Small intestine (tissue), 7 donors: Measurements from ENCODE around the gene CGNL1. TPM values are rescaled to one million over a fixed set of nuclear protein-coding genes. Genes with fewer than 3 reads are reported as not detected.

Source experiments
- DNase-seq, 2 donors: peaks; one replicate each; pipeline versions ENCODE4 v3.0.0 to v3.0.0-alpha.2; 2013
- FAIRE-seq: peaks from 2 replicates; lab custom pipeline; 2012; peaks lifted over from hg19 to GRCh38; lab: Jason Lieb, UNC
- H3K27ac ChIP-seq, 3 donors: one replicate each; pipeline ENCODE4 v1.5.1; 2013; ENCODE audit warnings: low read length in 2 of 3, mild to moderate bottlenecking in 2 of 3, control low read depth in 1 of 3, inconsistent platforms in 1 of 3, low read depth in 1 of 3, moderate library complexity in 1 of 3
- H3K27me3 ChIP-seq, 3 donors: one replicate each; pipeline ENCODE4 v1.6.1; 2013; ENCODE audit warnings: low read length in 3 of 3, inconsistent platforms in 1 of 3; ENCODE audit not compliant: control insufficient read depth in 3 of 3, insufficient read depth in 3 of 3
- H3K36me3 ChIP-seq, 3 donors: one replicate each; pipeline ENCODE4 v1.6.1; 2013; ENCODE audit warnings: low read length in 3 of 3, inconsistent platforms in 1 of 3, low read depth in 1 of 3, mild to moderate bottlenecking in 1 of 3, moderate library complexity in 1 of 3; ENCODE audit not compliant: control insufficient read depth in 3 of 3, insufficient read depth in 2 of 3
- H3K4me1 ChIP-seq, 3 donors: one replicate each; pipeline ENCODE4 v1.6.1; 2013; ENCODE audit warnings: low read length in 2 of 3, inconsistent platforms in 1 of 3, low read depth in 1 of 3, mild to moderate bottlenecking in 1 of 3, moderate library complexity in 1 of 3; ENCODE audit not compliant: control insufficient read depth in 3 of 3, insufficient read depth in 2 of 3
- H3K4me3 ChIP-seq, 3 donors: one replicate each; pipeline ENCODE4 v1.5.1; 2013; ENCODE audit warnings: low read length in 3 of 3, control low read depth in 1 of 3, inconsistent platforms in 1 of 3, low read depth in 1 of 3, mild to moderate bottlenecking in 1 of 3, moderate library complexity in 1 of 3
- H3K9me3 ChIP-seq, 2 donors: one replicate each; pipeline ENCODE4 v1.6.1; 2013; ENCODE audit warnings: low read depth in 1 of 2, low read length in 1 of 2; ENCODE audit not compliant: control insufficient read depth in 2 of 2, insufficient read depth in 1 of 2
- WGBS, 3 donors: extraction: QIAGEN DNeasy Blood & Tissue Kit; methylation state at CpG; one replicate each; pipeline ENCODE4 v1.1.7; 2013; 5-methylcytosine and 5-hydroxymethylcytosine counted together
- polyA plus RNA-seq, 4 donors: library from polyadenylated mRNA; stranded (reverse) in 3 of 4; unstranded in 1 of 4; fragments of 200-250 nt in 3 of 4; fragments of 120-200 nt in 1 of 4; gene quantifications; one replicate each; pipeline versions ENCODE4 v1.2.1 to v1.2.3, GENCODE V29; 2013
- donor health status: healthy with polysubstance abuse.
- donor health status: control.
- donor health status: control.
- donor health status: Bipolar disorder and iron deficiency.
- donor health status: healthy.

The CGNL1 gene
- polyA plus RNA-seq, 4 donors: 0.81 to 5.1 (median 1.9) TPM

DNA sequence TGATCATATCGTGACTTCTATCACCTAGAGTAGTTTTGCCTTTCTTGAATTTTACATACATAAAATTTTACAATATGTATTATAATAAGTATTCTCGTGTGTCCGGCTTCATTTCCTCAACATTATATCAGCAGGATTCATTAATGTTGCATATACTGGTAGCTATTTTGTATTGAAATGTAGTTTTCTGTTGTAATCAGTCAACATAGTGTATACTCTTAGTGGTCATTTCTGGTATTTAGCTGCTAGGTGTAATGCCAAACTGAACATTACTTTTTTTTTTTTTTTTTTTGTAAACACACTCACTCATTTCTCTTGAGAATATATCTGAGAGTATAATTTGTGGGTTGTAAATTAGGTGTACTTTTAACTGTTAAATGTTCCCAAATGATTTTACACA, 70.1 kb downstream of the CGNL1 start:
- 85 to 92% (median 89%) methylated on average over 3 of the region's 3 CpGs for WGBS, 3 donors

DNA sequence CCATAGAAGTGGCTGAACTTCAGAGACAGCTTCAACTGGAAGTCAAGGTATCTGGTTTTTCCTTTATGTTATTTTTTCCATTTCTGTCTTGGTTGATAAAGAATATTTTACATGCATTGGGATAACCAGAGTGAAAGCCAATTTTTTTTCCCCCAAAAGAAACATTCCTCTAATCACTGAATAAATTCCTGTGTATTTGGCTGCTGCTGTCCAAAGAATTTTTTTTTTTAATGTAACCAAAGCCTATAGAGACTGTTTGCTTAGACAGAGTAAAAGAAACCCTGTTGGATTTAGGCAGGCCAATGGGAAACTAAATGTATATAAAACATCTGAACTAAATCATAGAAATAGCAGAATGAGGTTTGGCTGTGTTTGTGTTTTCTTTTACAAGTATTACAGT, 75.2 kb downstream of the CGNL1 start:
- Histone ChIP-seq H3K9me3 (no peaks in the 10 kb centered on the region), H3K27me3 (no peaks in the 10 kb centered on the region), H3K27ac (no peak overlapping the region), H3K4me1 (no peaks in the 10 kb centered on the region), H3K4me3 (no peak overlapping the region), H3K36me3 (peaks cover 0 to 3% (median 0%) of the 10 kb centered on the region in 3 donors)
- FAIRE-seq: no peak
- no peak for DNase-seq

More for the DNA sequence above, 70.1 kb downstream of the CGNL1 start:
- H3K9me3 ChIP-seq: no peaks in the 10 kb centered on the region
- no peak for FAIRE-seq
- H3K4me1 ChIP-seq: peaks cover 0 to 2% (median 0%) of the 10 kb centered on the region in 3 donors
- no peaks in the 10 kb centered on the region for H3K27me3 ChIP-seq
- H3K27ac ChIP-seq: no peak overlapping the region
- DNase-seq: no peak
- no peak overlapping the region for H3K4me3 ChIP-seq
- no peaks in the 10 kb centered on the region for H3K36me3 ChIP-seq

DNA sequence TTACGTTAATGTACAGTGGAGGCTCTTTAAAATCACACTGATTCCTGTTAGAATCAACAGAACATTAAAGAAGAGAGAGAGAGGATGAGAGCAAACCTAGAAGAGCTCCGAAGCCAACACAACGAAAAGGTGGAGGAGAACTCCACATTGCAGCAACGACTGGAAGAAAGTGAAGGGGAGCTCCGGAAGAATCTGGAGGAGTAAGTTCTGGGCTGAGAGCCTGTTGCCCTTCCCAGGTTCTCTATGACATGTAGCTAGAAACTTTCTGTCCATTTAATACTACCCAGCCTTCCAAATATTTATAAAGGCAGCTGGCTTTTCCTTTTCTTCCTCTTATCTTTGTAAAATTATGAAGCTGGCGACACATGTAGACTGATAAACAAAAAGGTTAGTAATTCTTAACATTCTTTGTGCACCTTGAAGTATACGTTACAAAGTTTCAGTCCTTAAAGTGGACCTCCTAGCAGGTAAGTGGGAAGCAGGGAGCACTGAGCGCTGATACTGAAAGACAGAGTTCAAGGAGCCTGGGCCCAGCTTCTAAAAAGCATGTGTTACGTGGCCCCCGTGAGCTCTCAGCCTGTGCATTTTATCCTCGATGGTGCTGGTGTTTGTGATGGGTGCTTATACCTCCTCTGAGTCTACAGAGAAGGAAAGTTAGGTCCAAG, 75.9 kb downstream of the CGNL1 start:
- Histone ChIP-seq H3K4me1 (no peaks in the 10 kb centered on the region), H3K4me3 (no peak overlapping the region), H3K27me3 (no peaks in the 10 kb centered on the region), H3K27ac (no peak overlapping the region), H3K9me3 (no peaks in the 10 kb centered on the region), H3K36me3 (peaks cover 0 to 3% (median 0%) of the 10 kb centered on the region in 3 donors)
- DNase-seq (no peak), FAIRE-seq (no peak)
- 87 to 93% (median 91%) methylated on average over 11 of the region's 11 CpGs for WGBS, 3 donors

DNA sequence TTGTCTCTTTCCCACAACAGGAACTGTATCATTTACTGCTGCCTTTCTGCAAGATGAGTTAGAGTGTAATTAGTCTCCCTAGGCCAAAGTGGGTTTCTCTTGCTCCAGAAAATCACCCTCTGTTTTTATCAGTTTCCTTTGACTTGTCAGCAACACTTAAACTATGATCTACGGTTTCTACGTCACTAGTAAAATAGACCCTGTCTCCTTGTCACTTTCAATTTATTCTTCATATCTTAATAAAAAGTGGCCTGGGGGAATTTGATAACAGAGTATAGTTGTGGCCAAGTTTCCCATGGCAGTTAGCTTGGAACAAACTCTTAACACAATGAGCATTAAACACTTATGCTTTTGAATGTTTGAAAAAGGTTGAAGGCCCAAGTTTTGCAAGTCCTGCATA, 79.6 kb downstream of the CGNL1 start:
- peaks cover 0 to 3% (median 0%) of the 10 kb centered on the region in 3 donors for H3K36me3 ChIP-seq
- no peaks in the 10 kb centered on the region for H3K4me1 ChIP-seq
- no peaks in the 10 kb centered on the region for H3K9me3 ChIP-seq
- no peak overlapping the region for H3K4me3 ChIP-seq
- no peaks in the 10 kb centered on the region for H3K27me3 ChIP-seq
- FAIRE-seq: no peak
- no peak for DNase-seq
- no peak overlapping the region for H3K27ac ChIP-seq
- WGBS, 3 donors: 89% methylated on average over 2 of the region's 2 CpGs

DNA sequence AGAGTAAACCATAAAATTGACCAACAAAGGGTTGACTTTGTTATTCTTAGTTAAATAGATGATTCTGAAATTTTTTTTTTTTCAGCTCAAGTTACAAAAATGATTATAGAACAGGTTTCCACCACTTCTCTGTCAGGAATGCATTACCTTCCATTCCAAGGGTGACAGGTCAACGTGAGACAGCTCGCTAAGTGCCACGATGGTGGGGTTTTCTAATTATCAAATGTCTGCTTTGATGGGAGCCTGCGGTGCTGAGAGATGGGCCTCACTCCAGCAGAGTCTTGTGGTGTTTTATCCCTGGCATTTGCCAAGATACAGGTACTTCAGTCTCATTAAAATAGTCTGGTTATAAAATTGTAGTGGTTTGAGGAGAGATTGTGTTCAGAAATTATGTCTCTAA, 80.3 kb downstream of the CGNL1 start:
- H3K36me3 ChIP-seq: peaks cover 0 to 3% (median 0%) of the 10 kb centered on the region in 3 donors
- FAIRE-seq: no peak
- H3K27ac ChIP-seq: no peak overlapping the region
- H3K4me3 ChIP-seq: no peak overlapping the region
- H3K9me3 ChIP-seq: no peaks in the 10 kb centered on the region
- 83 to 90% (median 86%) methylated on average over 4 of the region's 4 CpGs for WGBS, 3 donors
- no peaks in the 10 kb centered on the region for H3K4me1 ChIP-seq
- no peak for DNase-seq
- no peaks in the 10 kb centered on the region for H3K27me3 ChIP-seq

DNA sequence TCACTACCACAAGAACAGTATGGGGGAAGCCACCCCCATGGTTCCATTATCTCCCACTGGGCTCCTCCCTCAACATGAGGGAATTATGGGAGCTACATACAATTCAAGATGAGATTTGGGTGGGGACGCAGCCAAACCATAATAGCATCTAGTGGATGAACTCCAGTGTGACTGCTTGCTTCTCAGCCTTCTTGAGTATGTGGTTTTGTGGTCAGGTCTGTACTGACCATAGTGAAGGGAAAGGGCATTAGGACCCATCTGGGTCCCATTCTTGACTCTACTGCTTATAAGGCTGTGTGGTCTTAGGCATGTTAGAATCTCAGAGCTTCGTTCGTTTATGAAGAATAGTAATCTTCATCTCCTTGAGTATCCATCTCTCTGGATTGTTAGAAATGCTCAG, 81.4 kb downstream of the CGNL1 start:
- no peaks in the 10 kb centered on the region for H3K9me3 ChIP-seq
- H3K4me1 ChIP-seq: no peaks in the 10 kb centered on the region
- WGBS, 3 donors: 79 to 92% (median 81%) methylated on average over 3 of the region's 3 CpGs
- H3K27ac ChIP-seq: no peak overlapping the region
- H3K36me3 ChIP-seq: peaks cover 0 to 3% (median 0%) of the 10 kb centered on the region in 3 donors
- no peak for DNase-seq
- FAIRE-seq: no peak
- H3K27me3 ChIP-seq: no peaks in the 10 kb centered on the region
- no peak overlapping the region for H3K4me3 ChIP-seq

DNA sequence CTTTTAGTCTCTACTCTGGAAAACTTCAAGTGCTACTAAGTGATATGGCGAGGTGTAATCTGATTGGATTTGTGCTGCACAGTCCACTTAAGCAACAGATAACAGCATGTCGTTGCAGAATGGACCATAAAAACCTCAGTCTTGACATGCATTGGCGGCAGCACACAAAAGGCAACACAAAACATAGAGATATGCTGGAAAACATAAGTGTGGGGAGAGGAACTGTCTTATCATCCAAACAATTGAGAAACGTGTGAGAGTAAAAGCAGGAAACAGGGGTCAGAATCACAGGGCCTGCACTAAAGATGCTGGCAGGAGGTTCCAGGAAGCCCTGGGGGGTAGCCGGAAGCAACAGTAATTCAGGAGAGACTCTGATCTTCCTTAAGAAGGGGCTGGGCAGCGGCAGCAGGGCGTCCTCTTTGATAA, 82.1 kb downstream of the CGNL1 start:
- no peaks in the 10 kb centered on the region for H3K27me3 ChIP-seq
- DNase-seq (peak in 1 of 2 donors; percentile 4), FAIRE-seq (no peak)
- no peaks in the 10 kb centered on the region for H3K9me3 ChIP-seq
- H3K27ac ChIP-seq: no peak overlapping the region
- 64 to 75% (median 70%) methylated on average over 7 of the region's 7 CpGs for WGBS, 3 donors
- no peak overlapping the region for H3K4me3 ChIP-seq
- H3K4me1 ChIP-seq: no peaks in the 10 kb centered on the region
- H3K36me3 ChIP-seq: peaks cover 0 to 3% (median 0%) of the 10 kb centered on the region in 3 donors

DNA sequence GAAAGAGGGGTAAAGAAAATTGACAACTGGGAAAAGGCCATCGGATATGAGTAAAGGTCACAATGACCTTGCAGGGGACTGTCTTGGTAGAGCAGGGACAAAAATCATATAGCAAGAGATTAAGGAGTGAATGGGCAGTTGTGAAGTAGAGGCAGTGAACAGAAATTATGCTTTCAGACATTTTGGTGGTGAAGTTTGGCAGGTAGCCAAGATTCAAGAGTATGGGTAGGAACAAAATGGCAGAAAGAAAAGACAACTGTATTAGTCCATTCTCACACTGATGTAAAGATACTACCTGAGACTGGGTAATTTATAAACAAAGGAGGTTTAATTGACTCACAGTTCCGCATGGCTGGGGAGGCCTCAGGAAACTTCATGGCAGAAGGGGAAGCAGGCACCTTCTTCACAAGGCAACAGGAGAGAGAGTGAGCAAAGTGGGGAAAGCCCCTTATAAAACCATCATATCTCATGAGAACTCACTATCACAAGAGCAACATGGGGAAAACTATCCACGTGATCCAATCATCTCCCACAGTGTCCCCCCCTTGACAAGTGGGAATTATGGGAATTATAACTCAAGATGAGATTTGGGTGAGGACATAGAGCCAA, 84.0 kb downstream of the CGNL1 start:
- no peak overlapping the region for H3K27ac ChIP-seq
- DNase-seq (no peak), FAIRE-seq (no peak)
- WGBS, 3 donors: 90 to 93% (median 93%) methylated on average over 3 of the region's 3 CpGs
- no peaks in the 10 kb centered on the region for H3K27me3 ChIP-seq
- no peak overlapping the region for H3K4me3 ChIP-seq
- H3K4me1 ChIP-seq: no peaks in the 10 kb centered on the region
- no peaks in the 10 kb centered on the region for H3K9me3 ChIP-seq
- H3K36me3 ChIP-seq: no peaks in the 10 kb centered on the region
